C4-2B (cell line): Measurements from ENCODE around the gene SMARCA1.

Experiments used
- ZFX ChIP-seq: fragments of 450-650 bp; IDR thresholded peaks from 2 replicates; pipeline ENCODE4 v1.6.1; 2017
- TF ChIP-seq, protein P1 (sequence below): fragments of 450-650 bp; conservative IDR thresholded peaks from 2 replicates; pipeline ENCODE4 v1.5.1; 2017; ENCODE audit warnings: mild to moderate bottlenecking

DNA sequence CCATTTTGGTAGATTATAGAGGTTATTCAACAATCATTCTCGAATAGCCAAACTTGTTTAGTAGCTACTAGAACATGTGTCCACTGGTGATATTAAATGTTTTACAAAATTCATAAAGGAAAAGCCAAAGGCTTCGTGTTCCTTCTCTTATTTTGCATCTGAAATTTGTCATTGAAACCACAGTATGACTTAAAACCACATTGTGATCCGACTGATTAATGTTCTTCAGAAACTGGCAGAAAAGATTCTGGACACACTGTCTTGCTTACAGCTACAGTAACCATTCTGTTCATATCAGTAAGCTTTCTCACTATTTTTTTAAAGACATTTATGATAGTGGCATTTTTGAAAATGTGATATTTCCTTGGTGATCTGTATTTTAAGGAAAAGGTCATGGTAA, 2.6 kb upstream of the SMARCA1 start:
- TF ChIP-seq, protein P1, sequence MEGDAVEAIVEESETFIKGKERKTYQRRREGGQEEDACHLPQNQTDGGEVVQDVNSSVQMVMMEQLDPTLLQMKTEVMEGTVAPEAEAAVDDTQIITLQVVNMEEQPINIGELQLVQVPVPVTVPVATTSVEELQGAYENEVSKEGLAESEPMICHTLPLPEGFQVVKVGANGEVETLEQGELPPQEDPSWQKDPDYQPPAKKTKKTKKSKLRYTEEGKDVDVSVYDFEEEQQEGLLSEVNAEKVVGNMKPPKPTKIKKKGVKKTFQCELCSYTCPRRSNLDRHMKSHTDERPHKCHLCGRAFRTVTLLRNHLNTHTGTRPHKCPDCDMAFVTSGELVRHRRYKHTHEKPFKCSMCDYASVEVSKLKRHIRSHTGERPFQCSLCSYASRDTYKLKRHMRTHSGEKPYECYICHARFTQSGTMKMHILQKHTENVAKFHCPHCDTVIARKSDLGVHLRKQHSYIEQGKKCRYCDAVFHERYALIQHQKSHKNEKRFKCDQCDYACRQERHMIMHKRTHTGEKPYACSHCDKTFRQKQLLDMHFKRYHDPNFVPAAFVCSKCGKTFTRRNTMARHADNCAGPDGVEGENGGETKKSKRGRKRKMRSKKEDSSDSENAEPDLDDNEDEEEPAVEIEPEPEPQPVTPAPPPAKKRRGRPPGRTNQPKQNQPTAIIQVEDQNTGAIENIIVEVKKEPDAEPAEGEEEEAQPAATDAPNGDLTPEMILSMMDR, result no peak
- no peak for TF ChIP-seq ZFX
